IgD-negative memory B cell (primary cell): ENCODE data around the gene INCENP. TPM values are rescaled to one million over a fixed set of nuclear protein-coding genes. Genes with fewer than 3 reads are reported as not detected.

Experiments used
- H3K27ac Mint-ChIP-seq, 3 donors: one replicate each; pipeline ENCODE4 v1.8.0; 2020 to 2022; ENCODE audit warnings: mild to moderate bottlenecking in 3 of 3, mixed read lengths in 3 of 3, moderate library complexity in 1 of 3
- H3K27me3 Mint-ChIP-seq: one replicate; pipeline ENCODE4 v1.8.0; 2021; ENCODE audit warnings: mixed read lengths
- H3K36me3 Mint-ChIP-seq: one replicate; pipeline ENCODE4 v1.8.0; 2020; ENCODE audit warnings: mild to moderate bottlenecking, mixed read lengths
- H3K4me1 Mint-ChIP-seq, 3 donors: one replicate each; pipeline ENCODE4 v1.8.0; 2020 to 2022; ENCODE audit warnings: mixed read lengths in 3 of 3, mild to moderate bottlenecking in 1 of 3
- H3K4me3 Mint-ChIP-seq, 4 donors: one replicate each; pipeline ENCODE4 v1.8.0; 2020 to 2022; ENCODE audit warnings: mild to moderate bottlenecking in 4 of 4, mixed read lengths in 4 of 4, moderate library complexity in 3 of 4
- H3K9me3 Mint-ChIP-seq, 3 donors: one replicate each; pipeline ENCODE4 v1.8.0; 2020 to 2021; ENCODE audit warnings: mixed read lengths in 3 of 3, mild to moderate bottlenecking in 1 of 3
- polyA plus RNA-seq: library from polyadenylated mRNA; unstranded; fragments of 300-500 nt; fragmentation: Illumina TruSeq; gene quantifications from one replicate; pipeline ENCODE4 v1.2.3, GENCODE V29; 2021

INCENP gene
- polyA plus RNA-seq, 1 donor from 2014 or later, result 2.8 TPM

- Mint-ChIP-seq H3K4me1 (no peaks in the 10 kb centered on the region), H3K9me3 (no peaks in the 10 kb centered on the region), H3K36me3 (peaks cover 4% of the 10 kb centered on the region), H3K27ac (no peak overlapping the region), H3K4me3 (no peak overlapping the region), H3K27me3 (peaks cover 12% of the 10 kb centered on the region)
Observed at GRCh38 chr11:62201376-62201775, 77.6 kb downstream of the INCENP start.

Other genes with a start within 250 kb of the INCENP start
- 21.8 TPM for gene FADS3, start 232.5 kb upstream of the INCENP start, polyA plus RNA-seq
- gene RAB3IL1, start 206.4 kb upstream of the INCENP start, polyA plus RNA-seq, result not detected
- gene BEST1, start 173.7 kb upstream of the INCENP start, polyA plus RNA-seq, result 1.2 TPM
- gene FTH1, start 156.4 kb upstream of the INCENP start, polyA plus RNA-seq, result 4,223 TPM
- not detected for gene SCGB1D1, start 66.2 kb downstream of the INCENP start, polyA plus RNA-seq
- gene SCGB2A1, start 84.7 kb downstream of the INCENP start, polyA plus RNA-seq, result not detected
- gene SCGB1D2, start 118.2 kb downstream of the INCENP start, polyA plus RNA-seq, result not detected
- gene SCGB2A2, start 146.1 kb downstream of the INCENP start, polyA plus RNA-seq, result not detected
- gene SCGB1D4, start 175.1 kb downstream of the INCENP start, polyA plus RNA-seq, result not detected
- gene ASRGL1, start 213.4 kb downstream of the INCENP start, polyA plus RNA-seq, result 1.9 TPM